IPS DF 4.7 (cell line): ENCODE results near the gene CRIM1.
"Not testable (repeated sequence)": the region's sequence is repeated elsewhere in the genome, so short reads cannot be mapped to it uniquely, and the experiment has no call there.

Experiments
- DNase-seq: peaks from one replicate; pipeline ENCODE4 v3.0.0-alpha.2; 2013; ENCODE audit warnings: low spot score; ENCODE audit errors: extremely low read depth

Gene CRIM1

DNA sequence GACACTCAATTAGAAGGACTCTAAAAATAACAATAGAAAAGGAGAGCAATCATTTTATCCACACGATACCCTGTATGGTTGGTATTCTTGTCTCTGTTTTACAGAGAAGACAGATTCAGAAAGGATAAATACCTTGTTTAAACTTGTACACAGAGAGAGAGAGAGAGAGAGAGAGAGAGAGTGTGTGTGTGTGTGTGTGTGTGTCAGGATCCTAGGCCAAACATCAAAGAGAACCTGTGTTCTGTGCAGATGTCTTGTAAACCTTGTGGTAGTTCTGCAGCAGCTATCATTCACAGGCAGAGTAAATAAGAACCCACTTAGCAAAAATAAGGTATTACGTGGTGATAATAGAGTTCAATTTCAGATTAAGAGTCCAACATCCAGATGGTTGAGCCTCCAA, 4.3 kb upstream of the CRIM1 start:
- no peak for DNase-seq

GRCh38 chr2:36351736-36352349, 3.7 kb upstream of the CRIM1 start:
- no peak for DNase-seq

DNA sequence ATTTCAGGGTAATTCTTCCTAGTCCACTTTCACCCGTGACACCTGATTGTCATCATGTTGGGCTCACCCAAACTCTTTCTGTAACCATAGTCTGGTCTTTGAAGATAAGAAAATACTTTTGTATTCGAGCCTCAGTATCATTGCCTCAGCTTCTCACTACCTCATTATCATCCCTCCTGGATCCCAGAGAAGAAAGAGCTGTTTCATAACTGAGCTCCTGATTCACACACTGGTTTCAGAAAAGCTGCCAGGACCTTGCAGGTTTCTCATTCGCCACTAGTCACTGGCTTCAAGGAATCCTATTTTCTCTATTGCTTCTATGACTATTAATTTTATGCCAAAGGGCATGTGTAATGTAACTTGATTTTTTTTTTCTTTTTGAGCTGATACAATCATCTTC, 2.9 kb upstream of the CRIM1 start:
- no peak for DNase-seq

DNA sequence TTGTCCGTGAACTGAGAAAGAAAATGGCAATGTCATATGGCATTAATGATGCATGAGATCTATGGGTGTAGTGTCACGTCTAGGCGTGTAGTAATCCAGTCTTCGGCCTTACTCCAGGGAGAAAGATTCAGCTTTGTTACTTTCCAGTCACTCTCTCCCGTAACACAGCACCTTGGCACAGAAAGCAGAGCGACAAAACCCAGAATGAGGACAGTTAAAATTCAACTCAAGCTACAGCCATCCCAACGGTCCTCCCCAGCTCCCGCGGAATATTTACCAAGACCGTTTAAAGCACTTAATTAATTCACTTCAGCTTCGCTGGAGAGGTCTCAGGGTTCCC, 797 bp upstream of the CRIM1 start:
- DNase-seq = no peak

GRCh38 chr2:36355890-36356297, 316 bp downstream of the CRIM1 start:
- no peak for DNase-seq

DNA sequence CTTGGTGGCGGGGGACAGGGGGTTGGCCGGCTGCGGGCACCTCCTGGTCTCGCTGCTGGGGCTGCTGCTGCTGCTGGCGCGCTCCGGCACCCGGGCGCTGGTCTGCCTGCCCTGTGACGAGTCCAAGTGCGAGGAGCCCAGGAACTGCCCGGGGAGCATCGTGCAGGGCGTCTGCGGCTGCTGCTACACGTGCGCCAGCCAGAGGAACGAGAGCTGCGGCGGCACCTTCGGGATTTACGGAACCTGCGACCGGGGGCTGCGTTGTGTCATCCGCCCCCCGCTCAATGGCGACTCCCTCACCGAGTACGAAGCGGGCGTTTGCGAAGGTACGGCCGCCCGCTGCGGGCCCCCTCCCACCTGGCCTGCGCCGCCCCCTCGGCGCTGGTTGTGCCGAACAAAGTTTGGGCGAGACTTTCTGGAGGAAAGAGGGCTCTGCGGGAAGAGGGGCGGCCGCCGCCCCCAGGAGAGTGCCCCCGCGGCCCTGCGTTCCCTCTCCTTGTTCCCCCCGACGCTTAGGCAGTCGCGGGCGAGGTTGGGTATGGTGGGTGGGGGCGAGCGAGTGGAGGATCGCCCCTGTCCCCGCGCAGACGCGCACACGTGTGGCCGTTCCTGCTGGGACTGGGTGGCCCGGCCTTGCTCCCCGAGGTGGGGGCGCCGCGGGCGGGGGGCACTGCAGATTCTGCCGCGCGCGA, 866 bp downstream of the CRIM1 start:
- no peak for DNase-seq

DNA sequence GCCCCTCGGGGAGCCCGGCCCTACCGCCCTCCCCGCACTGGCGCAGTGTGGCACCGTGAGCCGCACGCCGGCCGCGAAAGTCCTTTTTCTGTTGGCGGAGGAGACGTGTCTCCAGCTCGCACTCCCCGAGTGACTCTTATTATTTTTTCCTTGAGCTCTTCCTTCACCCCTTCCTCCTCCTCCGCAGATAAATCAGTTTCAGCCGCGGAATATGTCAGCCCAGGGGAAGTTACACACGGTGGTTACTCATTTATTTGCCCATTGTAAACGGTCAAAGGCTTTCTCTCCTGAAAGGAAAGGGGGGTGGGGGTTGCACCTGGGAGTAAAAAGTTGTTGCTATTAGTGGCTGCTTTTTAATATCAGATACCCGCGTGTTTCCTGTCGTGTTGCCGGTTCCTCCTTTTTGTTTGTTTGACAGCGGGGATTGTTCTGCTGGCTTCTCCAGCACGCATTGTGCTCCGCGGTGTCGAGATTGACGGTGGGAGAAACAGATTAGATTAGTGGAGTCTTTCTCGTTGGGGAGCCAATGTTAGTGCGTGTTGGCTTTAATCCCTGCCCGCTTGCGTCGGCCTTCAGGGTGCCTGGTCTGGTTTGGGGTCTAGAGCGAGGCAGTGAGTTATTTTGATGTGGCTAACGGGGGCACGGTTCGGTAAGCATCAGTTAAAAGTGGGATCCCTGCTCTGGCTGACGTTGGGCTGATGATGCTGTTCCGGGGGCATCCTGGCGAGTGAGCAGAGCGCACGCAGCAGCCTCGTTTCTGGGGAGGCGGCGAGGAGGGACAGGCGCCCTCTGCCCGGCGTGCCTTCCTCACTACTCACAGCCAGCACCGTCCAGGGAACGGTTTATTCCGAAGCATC, 1.6 kb downstream of the CRIM1 start:
- no peak for DNase-seq

DNA sequence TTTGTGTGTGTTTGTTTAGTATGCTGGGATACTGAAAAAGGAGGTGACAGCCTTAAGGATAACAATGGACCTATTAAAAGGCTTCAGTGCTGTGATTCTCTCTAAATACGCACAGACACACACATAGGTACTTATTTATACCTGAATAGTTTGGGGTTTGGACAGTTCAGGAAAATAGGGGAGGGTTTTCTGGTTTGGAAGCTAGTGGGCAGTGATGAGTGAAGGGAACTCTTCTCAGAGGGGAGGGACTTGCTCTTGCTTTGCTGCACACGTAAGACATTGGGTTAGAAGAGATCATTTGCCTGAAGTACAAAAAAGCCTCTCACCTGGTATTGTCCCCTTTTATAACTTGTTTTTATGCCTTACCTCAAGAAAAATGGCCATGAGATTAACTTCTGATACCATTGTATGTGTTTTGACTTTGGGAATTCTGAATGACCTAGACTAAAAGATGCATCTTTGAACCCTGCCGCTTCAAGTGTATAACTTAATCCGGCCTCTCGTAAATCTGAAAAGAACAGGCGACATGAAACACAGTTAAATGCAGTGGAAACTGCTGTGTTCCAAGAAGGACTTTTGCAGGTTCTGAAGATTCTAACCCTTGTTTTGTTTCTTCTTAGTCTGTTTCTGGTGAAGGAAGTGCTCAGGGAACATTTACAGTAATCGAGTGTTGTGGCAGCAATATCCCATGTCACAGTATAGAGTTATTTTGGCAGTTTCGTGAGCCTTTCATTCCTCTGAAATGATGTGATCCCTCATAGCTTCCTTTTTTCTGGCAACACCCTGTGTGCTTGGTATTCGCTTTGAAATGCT, 2.5 kb downstream of the CRIM1 start:
- DNase-seq = no peak

DNA sequence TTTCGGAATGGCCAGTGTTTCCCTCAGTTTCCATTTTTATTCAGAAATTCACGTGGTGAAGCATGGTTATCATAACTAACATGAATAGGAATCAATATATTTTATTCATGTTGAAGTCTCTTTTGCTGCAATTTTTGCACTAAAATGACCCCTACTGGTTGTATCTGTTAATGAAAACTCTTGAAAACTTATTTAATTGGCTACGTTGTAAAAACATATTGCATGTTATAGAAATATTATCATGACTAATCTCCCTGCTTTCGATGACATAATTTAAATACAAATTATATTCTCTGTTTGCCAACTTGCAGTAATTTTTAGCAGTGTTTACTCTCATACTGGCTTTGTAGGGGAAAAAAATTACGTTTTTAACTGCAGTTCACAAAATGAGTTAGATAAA, 3.5 kb downstream of the CRIM1 start:
- no peak for DNase-seq

DNA sequence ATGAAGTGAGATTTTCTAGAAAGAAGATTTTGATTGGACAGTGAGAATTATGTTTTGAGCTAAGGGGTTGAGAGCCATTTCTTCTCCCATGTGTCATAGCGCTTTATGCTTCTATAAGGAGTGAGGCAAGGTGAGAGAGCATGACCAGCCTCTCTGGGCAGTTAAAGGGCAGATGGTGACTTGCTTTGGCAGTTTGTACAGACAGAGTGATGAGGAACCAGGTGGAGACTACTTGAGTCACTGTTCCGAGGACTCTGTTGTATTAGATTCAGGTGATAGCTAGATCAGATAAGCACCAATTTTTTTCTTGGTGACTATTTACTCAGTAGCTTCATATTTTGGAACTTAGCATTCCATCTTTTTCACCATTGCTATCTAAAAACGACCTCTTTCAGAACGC, 4.5 kb downstream of the CRIM1 start:
- DNase-seq = no peak

GRCh38 chr2:36360834-36361233, 5.3 kb downstream of the CRIM1 start:
- no peak for DNase-seq

DNA sequence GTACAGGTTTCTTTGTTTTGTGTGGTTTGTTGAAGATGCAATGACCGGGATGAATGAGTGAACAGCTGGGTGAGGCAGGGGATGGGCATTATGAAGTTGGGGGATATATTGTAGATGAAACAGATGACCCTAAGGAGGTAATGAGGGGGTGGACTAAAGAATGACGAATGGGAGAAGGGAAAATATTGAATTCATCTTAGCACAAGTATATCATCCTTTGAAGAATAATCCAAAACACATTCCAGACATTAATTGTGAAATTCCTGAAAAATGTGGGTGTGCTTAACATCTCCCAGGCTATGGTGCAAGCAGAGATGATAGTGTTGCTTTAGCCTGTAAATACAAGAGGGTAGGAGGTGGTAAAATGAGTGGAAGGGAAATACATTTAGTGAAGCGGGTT, 5.8 kb downstream of the CRIM1 start:
- no peak for DNase-seq

GRCh38 chr2:36362291-36362690, 6.7 kb downstream of the CRIM1 start:
- DNase-seq = no peak

DNA sequence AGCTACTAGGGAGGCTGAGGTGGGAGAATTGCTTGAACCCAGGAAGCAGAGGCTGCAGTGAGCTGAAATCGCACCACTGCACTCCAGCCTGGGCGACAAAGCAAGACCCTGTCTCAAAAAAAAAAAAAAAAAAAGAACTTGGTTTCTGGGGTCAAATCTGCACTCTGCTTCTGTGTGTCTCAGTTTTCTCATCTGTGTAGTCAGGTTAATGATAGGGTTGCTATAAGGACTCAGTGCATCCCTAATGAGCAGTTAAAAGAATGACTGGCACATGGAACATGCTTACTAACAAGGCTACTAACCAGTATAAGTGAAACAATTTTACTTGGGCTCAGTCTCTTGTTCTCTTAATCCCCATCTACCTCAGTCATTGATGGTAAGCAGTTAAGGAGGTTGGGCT, 7.5 kb downstream of the CRIM1 start:
- DNase-seq = not testable (repeated sequence)

- no peak for DNase-seq
These were observed 11.0 kb downstream of the CRIM1 start for GRCh38 chr2:36366491-36367120.

DNA sequence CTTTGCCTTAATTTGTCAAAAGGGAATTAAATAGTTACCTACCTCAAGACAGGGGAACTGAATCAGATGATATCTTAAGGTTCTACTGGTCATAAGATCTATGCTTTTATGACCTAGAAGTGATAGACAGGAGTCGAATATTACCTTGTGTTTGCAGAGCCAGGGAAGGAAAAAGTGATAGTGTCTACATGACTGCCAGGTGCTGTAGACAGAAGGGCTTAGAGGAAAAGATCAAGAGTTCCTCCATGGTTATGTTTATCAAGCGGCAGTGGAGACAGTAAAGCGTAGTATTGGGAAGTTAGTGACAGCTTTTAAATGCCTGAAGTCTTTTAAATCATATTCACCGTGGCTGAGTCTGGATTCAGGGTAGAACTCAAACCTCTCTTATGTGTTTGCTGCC, 11.9 kb downstream of the CRIM1 start:
- no peak for DNase-seq

GRCh38 chr2:36367895-36368353, 12.3 kb downstream of the CRIM1 start:
- DNase-seq = no peak

DNA sequence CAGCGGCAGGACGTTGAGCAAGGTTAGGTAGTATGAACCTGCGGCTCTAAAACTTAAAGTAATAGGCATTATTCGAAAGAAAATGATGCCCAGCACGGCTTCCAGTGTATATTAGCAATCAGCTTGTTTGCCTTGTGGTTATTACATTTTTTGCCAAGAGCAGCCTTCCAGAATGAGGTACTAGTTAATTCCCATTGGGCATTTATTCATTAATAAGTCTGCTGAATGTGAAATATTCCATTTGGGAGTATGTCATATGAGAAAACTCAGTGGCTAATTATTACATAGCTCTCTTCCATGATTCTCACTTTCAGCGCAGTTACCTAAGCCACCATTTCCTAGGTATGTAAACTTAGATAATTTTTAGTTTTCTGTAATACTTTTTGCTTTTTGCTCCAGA, 12.9 kb downstream of the CRIM1 start:
- no peak for DNase-seq

- no peak for DNase-seq
These were observed 13.6 kb downstream of the CRIM1 start for GRCh38 chr2:36369163-36369562.

DNA sequence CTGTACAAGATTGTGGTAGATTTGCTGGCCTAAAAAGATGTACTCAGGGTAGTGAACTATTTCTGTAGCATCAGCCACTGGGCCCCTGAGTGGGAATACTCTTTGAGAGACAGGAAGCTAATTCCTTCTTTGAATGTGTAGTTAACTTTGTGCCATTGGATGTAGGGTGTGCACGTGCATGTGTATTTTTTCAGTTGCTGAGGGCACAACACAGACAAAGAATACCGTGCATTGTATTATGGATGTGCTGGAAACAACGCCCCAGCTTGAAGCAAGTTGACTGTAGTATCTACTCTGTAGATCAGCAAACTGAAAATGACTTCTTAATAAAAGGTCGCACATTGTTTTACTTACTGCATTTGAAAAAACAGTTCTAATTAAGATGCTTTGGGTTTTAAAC, 14.1 kb downstream of the CRIM1 start:
- no peak for DNase-seq

GRCh38 chr2:36370281-36370680, 14.7 kb downstream of the CRIM1 start:
- no peak for DNase-seq
